ENCODE measurements around the gene EMSY.

DNA sequence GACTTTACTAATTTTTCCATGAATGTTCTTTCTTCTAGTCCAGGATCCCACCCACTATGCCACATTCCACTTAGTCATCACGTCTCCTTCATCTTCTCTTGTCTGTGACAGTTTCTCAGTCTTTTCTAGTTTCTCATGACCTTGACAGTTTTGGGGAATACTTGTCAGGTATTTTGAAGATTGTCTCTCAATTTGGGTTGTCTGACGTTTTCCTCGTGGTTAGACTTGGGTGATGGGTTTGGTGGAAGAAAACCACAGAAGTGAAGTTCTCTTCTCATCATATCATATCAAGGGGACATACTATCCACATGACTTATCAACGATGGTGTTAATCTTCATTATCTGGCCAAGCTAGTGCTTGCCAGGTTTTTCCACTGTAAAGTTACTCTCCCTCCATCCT lies 123.3 kb downstream of the EMSY start:
- TF ChIP-seq POLR2A (IDR thresholded peaks at IDR 0.05; ENCODE audit: low read length) (no peak), GATA1 (IDR thresholded peaks at IDR 0.05; ENCODE audit: low read depth, low read length) (no peak)

All from erythroblast (primary cell).